ENCODE data around the gene TOR3A. TPM values are rescaled to one million over a fixed set of nuclear protein-coding genes. Genes with fewer than 3 reads are reported as not detected.

TOR3A gene
- total and polyA plus RNA-seq, 4 donors: 14.4 to 44.8 (median 32.0) TPM

- ATAC-seq (ENCODE audit: insufficient read depth, low FRiP score): no peak
- Histone ChIP-seq H3K4me1 (ENCODE audit: control insufficient read depth in 5 of 5, insufficient read depth in 5 of 5, low read length in 5 of 5) (peaks cover 0 to 8% (median 3%) of the 10 kb centered on the region in 5 donors), H3K4me3 (no peak overlapping the region), H3K36me3 (ENCODE audit: control insufficient read depth in 4 of 4, insufficient read depth in 4 of 4, low read length in 4 of 4) (peaks cover 0 to 14% (median 3%) of the 10 kb centered on the region in 4 donors), H3K9me3 (ENCODE audit: control insufficient read depth in 4 of 4, insufficient read depth in 3 of 4, low read length in 3 of 4) (no peaks in the 10 kb centered on the region), H3K27me3 (ENCODE audit: control insufficient read depth in 3 of 3, insufficient read depth in 3 of 3, low read length in 2 of 3) (no peaks in the 10 kb centered on the region), H3K9ac (ENCODE audit: insufficient read depth in 1 of 2, low read length in 2 of 2) (no peak overlapping the region), H3K27ac (ENCODE audit: low read depth in 1 of 2, low read length in 1 of 2) (no peak overlapping the region)
- WGBS, 2 donors: 89 to 93% methylated on average over 7 of the region's 7 CpGs
- TF ChIP-seq, protein P1, sequence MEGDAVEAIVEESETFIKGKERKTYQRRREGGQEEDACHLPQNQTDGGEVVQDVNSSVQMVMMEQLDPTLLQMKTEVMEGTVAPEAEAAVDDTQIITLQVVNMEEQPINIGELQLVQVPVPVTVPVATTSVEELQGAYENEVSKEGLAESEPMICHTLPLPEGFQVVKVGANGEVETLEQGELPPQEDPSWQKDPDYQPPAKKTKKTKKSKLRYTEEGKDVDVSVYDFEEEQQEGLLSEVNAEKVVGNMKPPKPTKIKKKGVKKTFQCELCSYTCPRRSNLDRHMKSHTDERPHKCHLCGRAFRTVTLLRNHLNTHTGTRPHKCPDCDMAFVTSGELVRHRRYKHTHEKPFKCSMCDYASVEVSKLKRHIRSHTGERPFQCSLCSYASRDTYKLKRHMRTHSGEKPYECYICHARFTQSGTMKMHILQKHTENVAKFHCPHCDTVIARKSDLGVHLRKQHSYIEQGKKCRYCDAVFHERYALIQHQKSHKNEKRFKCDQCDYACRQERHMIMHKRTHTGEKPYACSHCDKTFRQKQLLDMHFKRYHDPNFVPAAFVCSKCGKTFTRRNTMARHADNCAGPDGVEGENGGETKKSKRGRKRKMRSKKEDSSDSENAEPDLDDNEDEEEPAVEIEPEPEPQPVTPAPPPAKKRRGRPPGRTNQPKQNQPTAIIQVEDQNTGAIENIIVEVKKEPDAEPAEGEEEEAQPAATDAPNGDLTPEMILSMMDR (IDR thresholded peaks at IDR 0.05; ENCODE audit: control extremely low read depth, extremely low read depth): no peak
- DNase-seq: no peak
Observed at GRCh38 chr1:179077396-179077795, 4.5 kb upstream of the TOR3A start.

DNA sequence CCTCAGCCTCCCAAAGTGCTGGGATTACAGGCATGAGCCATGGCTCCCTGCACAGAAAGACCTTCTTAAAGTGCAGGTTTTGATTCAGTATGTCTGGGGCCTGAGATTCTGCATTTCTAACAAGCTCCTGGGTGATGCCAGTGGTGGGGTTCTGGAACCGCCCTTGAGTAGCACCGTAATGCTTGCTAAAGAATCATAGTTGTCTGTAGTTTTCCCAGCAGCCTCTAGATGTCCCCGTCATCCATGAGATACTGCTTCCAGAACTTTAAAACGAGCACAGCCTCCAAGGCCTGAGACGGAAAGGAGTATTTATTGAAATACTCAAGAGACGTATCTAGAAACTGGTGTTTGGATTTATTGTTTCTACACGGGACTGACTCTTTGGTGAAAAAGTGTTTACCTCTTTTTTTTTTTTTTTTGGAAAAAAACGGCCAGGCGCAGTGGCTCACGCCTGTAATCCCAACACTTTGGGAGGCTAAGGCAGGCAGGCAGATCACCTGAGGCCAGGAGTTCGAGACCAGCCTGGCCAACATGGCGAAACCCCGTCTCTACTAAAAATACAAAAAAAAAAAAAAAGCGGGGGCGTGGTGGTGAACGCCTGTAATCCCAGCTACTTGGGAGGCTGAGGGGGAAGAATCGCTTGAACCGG is 2.6 kb upstream of the TOR3A start:
- no peak overlapping the region for H3K4me3 ChIP-seq
- 45 to 50% methylated on average over 16 to 18 of the region's 18 CpGs for WGBS, 2 donors
- peak; percentile 59 to 85 (median 85) for DNase-seq
- TF ChIP-seq, protein P1 (IDR thresholded peaks at IDR 0.05; ENCODE audit: control extremely low read depth, extremely low read depth): peak; percentile 61
- H3K4me1 ChIP-seq (ENCODE audit: control insufficient read depth in 5 of 5, insufficient read depth in 5 of 5, low read length in 5 of 5): peaks cover 0 to 15% (median 3%) of the 10 kb centered on the region in 5 donors
- no peak for ATAC-seq (ENCODE audit: insufficient read depth, low FRiP score)
- no peaks in the 10 kb centered on the region for H3K27me3 ChIP-seq (ENCODE audit: control insufficient read depth in 3 of 3, insufficient read depth in 3 of 3, low read length in 2 of 3)
- no peak overlapping the region for H3K27ac ChIP-seq (ENCODE audit: low read depth in 1 of 2, low read length in 1 of 2)
- H3K36me3 ChIP-seq (ENCODE audit: control insufficient read depth in 4 of 4, insufficient read depth in 4 of 4, low read length in 4 of 4): peaks cover 0 to 1% (median 0%) of the 10 kb centered on the region in 4 donors
- H3K9ac ChIP-seq (ENCODE audit: insufficient read depth in 1 of 2, low read length in 2 of 2): no peak overlapping the region
- no peaks in the 10 kb centered on the region for H3K9me3 ChIP-seq (ENCODE audit: control insufficient read depth in 4 of 4, insufficient read depth in 3 of 4, low read length in 3 of 4)

DNA sequence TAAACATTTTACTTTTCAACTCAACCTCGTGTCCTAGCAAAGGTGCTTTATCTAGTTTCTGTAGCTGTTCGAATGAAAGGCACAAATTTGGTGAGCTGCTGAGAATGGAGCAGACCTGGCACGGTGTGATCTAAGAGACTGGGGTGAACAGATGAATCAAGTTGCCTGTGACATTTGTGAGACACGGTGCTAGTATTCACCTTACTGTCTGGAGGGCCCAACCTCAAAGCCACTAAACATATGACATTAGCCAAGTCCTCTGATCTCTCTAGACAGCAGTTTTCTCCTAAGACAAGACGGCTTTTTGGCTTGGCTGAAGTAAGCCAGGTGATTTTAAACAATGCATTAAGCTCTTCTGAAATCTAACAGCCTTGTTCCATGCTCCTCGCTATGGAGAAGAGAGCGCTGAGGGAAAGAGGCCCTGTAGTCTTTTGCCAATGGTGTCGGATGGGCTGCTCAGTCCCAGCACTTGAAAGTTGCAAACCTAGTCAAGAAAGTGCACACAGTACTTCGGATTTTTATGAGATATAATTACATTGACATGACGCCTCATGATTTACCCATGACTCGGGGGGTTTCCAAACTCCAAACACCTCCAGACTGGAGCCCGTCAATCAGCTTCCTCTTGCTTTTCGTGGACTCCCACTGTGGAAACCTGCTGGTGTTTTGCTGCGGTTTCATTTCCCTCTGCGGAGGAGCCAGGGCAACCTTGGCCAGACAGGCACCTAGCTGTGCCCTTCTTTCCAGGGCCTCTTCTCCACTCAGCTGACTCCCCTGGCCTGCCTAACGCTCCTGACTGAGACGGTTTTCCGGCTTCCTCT is 794 bp upstream of the TOR3A start:
- H3K27ac ChIP-seq (ENCODE audit: low read depth in 1 of 2, low read length in 1 of 2): peak overlapping the region; percentile 82 to 97
- H3K9ac ChIP-seq (ENCODE audit: insufficient read depth in 1 of 2, low read length in 2 of 2): peak overlapping the region; percentile 61 to 84
- peak overlapping the region; percentile 90 for H3K4me3 ChIP-seq
- no peaks in the 10 kb centered on the region for H3K9me3 ChIP-seq (ENCODE audit: control insufficient read depth in 4 of 4, insufficient read depth in 3 of 4, low read length in 3 of 4)
- peaks cover 0 to 15% (median 3%) of the 10 kb centered on the region in 5 donors for H3K4me1 ChIP-seq (ENCODE audit: control insufficient read depth in 5 of 5, insufficient read depth in 5 of 5, low read length in 5 of 5)
- DNase-seq (peak in 1 of 3 donors; percentile 19), ATAC-seq (ENCODE audit: insufficient read depth, low FRiP score) (no peak)
- TF ChIP-seq, protein P1 (IDR thresholded peaks at IDR 0.05; ENCODE audit: control extremely low read depth, extremely low read depth): no peak
- H3K27me3 ChIP-seq (ENCODE audit: control insufficient read depth in 3 of 3, insufficient read depth in 3 of 3, low read length in 2 of 3): no peaks in the 10 kb centered on the region
- peaks cover 0 to 6% (median 3%) of the 10 kb centered on the region in 4 donors for H3K36me3 ChIP-seq (ENCODE audit: control insufficient read depth in 4 of 4, insufficient read depth in 4 of 4, low read length in 4 of 4)
- WGBS, 2 donors: 35% methylated on average over 18 of the region's 18 CpGs

Data from lung (tissue), 12 donors.